ENCODE data around the gene HEYL.

The HEYL gene

GRCh38 chr1:39668111-39668510 is 28.7 kb upstream of the HEYL start:
- DNase-seq (ENCODE audit: extremely low read depth in 1 of 2, low read depth in 1 of 2), result no peak

- peak in 1 of 2 donors; percentile 69 for DNase-seq (ENCODE audit: extremely low read depth in 1 of 2, low read depth in 1 of 2)
These were observed 27.3 kb upstream of the HEYL start for GRCh38 chr1:39666772-39667171.

GRCh38 chr1:39663559-39663958 is 24.1 kb upstream of the HEYL start:
- no peak for DNase-seq (ENCODE audit: extremely low read depth in 1 of 2, low read depth in 1 of 2)

GRCh38 chr1:39662861-39663260 is 23.4 kb upstream of the HEYL start:
- no peak for DNase-seq (ENCODE audit: extremely low read depth in 1 of 2, low read depth in 1 of 2)

GRCh38 chr1:39659538-39659937 is 20.1 kb upstream of the HEYL start:
- no peak for DNase-seq (ENCODE audit: extremely low read depth in 1 of 2, low read depth in 1 of 2)

GRCh38 chr1:39659110-39659509 is 19.7 kb upstream of the HEYL start:
- no peak for DNase-seq (ENCODE audit: extremely low read depth in 1 of 2, low read depth in 1 of 2)

- DNase-seq (ENCODE audit: extremely low read depth in 1 of 2, low read depth in 1 of 2), result peak in 1 of 2 donors; percentile 53
These were observed 18.6 kb upstream of the HEYL start for GRCh38 chr1:39657923-39658485.

- no peak for DNase-seq (ENCODE audit: extremely low read depth in 1 of 2, low read depth in 1 of 2)
These were observed 18.0 kb upstream of the HEYL start for GRCh38 chr1:39657402-39657801.

- no peak for DNase-seq (ENCODE audit: extremely low read depth in 1 of 2, low read depth in 1 of 2)
These were observed 16.9 kb upstream of the HEYL start for GRCh38 chr1:39656391-39656790.

- DNase-seq (ENCODE audit: extremely low read depth in 1 of 2, low read depth in 1 of 2), result no peak
These were observed 16.3 kb upstream of the HEYL start for GRCh38 chr1:39655578-39656268.

GRCh38 chr1:39654291-39654690 is 14.8 kb upstream of the HEYL start:
- DNase-seq (ENCODE audit: extremely low read depth in 1 of 2, low read depth in 1 of 2), result no peak

- DNase-seq (ENCODE audit: extremely low read depth in 1 of 2, low read depth in 1 of 2), result peak; percentile 43 to 66
These were observed 14.1 kb upstream of the HEYL start for GRCh38 chr1:39653546-39654031.

- DNase-seq (ENCODE audit: extremely low read depth in 1 of 2, low read depth in 1 of 2), result no peak
These were observed 13.1 kb upstream of the HEYL start for GRCh38 chr1:39652554-39652953.

- DNase-seq (ENCODE audit: extremely low read depth in 1 of 2, low read depth in 1 of 2), result no peak
These were observed 12.7 kb upstream of the HEYL start for GRCh38 chr1:39652105-39652504.

- DNase-seq (ENCODE audit: extremely low read depth in 1 of 2, low read depth in 1 of 2), result no peak
These were observed 11.0 kb upstream of the HEYL start for GRCh38 chr1:39650431-39650830.

GRCh38 chr1:39649636-39650185 is 10.3 kb upstream of the HEYL start:
- no peak for DNase-seq (ENCODE audit: extremely low read depth in 1 of 2, low read depth in 1 of 2)

- DNase-seq (ENCODE audit: extremely low read depth in 1 of 2, low read depth in 1 of 2), result no peak
These were observed 9.1 kb upstream of the HEYL start for GRCh38 chr1:39648496-39648895.

GRCh38 chr1:39647247-39647646 is 7.8 kb upstream of the HEYL start:
- DNase-seq (ENCODE audit: extremely low read depth in 1 of 2, low read depth in 1 of 2), result no peak

- DNase-seq (ENCODE audit: extremely low read depth in 1 of 2, low read depth in 1 of 2), result no peak
These were observed 7.0 kb upstream of the HEYL start for GRCh38 chr1:39646232-39647081.

- DNase-seq (ENCODE audit: extremely low read depth in 1 of 2, low read depth in 1 of 2), result no peak
These were observed 6.1 kb upstream of the HEYL start for GRCh38 chr1:39645411-39646043.

GRCh38 chr1:39643705-39644104 is 4.3 kb upstream of the HEYL start:
- DNase-seq (ENCODE audit: extremely low read depth in 1 of 2, low read depth in 1 of 2), result no peak

Data from stimulated activated CD8-positive, alpha-beta memory T cell treated with anti-CD3 and anti-CD28 coated beads, Interleukin-7, amount 100 ng/mL, for 48 hours (primary cell).